GM19025 (cell line): ENCODE data around the gene EIF3CL.
"Not testable (repeated sequence)": the region's sequence is repeated elsewhere in the genome, so short reads cannot be mapped to it uniquely, and the experiment has no call there.

Source experiments
- ATAC-seq: cut with Tn5 transposase; IDR thresholded peaks from one replicate; pipeline ENCODE4 v1.9.1; 2021; ENCODE audit warnings: mild to moderate bottlenecking, low read depth, moderate library complexity; ENCODE audit not compliant: unreplicated experiment

The EIF3CL gene

GRCh38 chr16:28403220-28404072, at the start of gene EIF3CL:
Gene EIF3CL (minus strand): TSS chr16:28403841. CDS start chr16:28403618, 223 bp downstream.
- ATAC-seq = peak; percentile 98

- not testable (repeated sequence) for ATAC-seq
These were observed 43.4 kb upstream of the EIF3CL start for GRCh38 chr16:28447081-28447480.

GRCh38 chr16:28446388-28446787, 42.7 kb upstream of the EIF3CL start:
- not testable (repeated sequence) for ATAC-seq

GRCh38 chr16:28443943-28444342, 40.3 kb upstream of the EIF3CL start:
- not testable (repeated sequence) for ATAC-seq

- not testable (repeated sequence) for ATAC-seq
These were observed 35.3 kb upstream of the EIF3CL start for GRCh38 chr16:28438899-28439298.

- ATAC-seq = not testable (repeated sequence)
These were observed 31.7 kb upstream of the EIF3CL start for GRCh38 chr16:28435340-28435739.

GRCh38 chr16:28426060-28426680, 22.5 kb upstream of the EIF3CL start:
- ATAC-seq = not testable (repeated sequence)

GRCh38 chr16:28421071-28421750, 17.6 kb upstream of the EIF3CL start:
- not testable (repeated sequence) for ATAC-seq

GRCh38 chr16:28417033-28417432, 13.4 kb upstream of the EIF3CL start:
- not testable (repeated sequence) for ATAC-seq

GRCh38 chr16:28414530-28414929, 10.9 kb upstream of the EIF3CL start:
- ATAC-seq = not testable (repeated sequence)

- ATAC-seq = not testable (repeated sequence)
These were observed 9.9 kb upstream of the EIF3CL start for GRCh38 chr16:28413585-28413984.

- ATAC-seq = not testable (repeated sequence)
These were observed 11.6 kb downstream of the EIF3CL start for GRCh38 chr16:28392054-28392453.

- ATAC-seq = not testable (repeated sequence)
These were observed 21.3 kb downstream of the EIF3CL start for GRCh38 chr16:28382177-28382867.

GRCh38 chr16:28377822-28378221, 25.8 kb downstream of the EIF3CL start:
- ATAC-seq = not testable (repeated sequence)

GRCh38 chr16:28377108-28377625, 26.5 kb downstream of the EIF3CL start:
- ATAC-seq = not testable (repeated sequence)

GRCh38 chr16:28375115-28375514, 28.5 kb downstream of the EIF3CL start:
- ATAC-seq = not testable (repeated sequence)

- ATAC-seq = not testable (repeated sequence)
These were observed 29.4 kb downstream of the EIF3CL start for GRCh38 chr16:28374281-28374680.

GRCh38 chr16:28367926-28368325, 35.7 kb downstream of the EIF3CL start:
- not testable (repeated sequence) for ATAC-seq

GRCh38 chr16:28364268-28365173, 39.1 kb downstream of the EIF3CL start:
- peak; percentile 79 for ATAC-seq
